Measurements from ENCODE around the gene SHANK2.

- no peak for TF ChIP-seq CTCF (IDR thresholded peaks at IDR 0.05)
- no peak for TF ChIP-seq POLR2A (IDR thresholded peaks at IDR 0.05)
- TF ChIP-seq POLR2AphosphoS5 (IDR thresholded peaks at IDR 0.05): no peak
Observed at GRCh38 chr11:71208011-71208774, 44.2 kb downstream of the SHANK2 start.
